GM18868 (cell line): Measurements from ENCODE around the gene COBL.

Experiments
- ATAC-seq: cut with Tn5 transposase; IDR thresholded peaks from one replicate; pipeline ENCODE4 v1.9.1; 2021; ENCODE audit warnings: mild to moderate bottlenecking, moderate library complexity; ENCODE audit not compliant: unreplicated experiment

The COBL gene

DNA sequence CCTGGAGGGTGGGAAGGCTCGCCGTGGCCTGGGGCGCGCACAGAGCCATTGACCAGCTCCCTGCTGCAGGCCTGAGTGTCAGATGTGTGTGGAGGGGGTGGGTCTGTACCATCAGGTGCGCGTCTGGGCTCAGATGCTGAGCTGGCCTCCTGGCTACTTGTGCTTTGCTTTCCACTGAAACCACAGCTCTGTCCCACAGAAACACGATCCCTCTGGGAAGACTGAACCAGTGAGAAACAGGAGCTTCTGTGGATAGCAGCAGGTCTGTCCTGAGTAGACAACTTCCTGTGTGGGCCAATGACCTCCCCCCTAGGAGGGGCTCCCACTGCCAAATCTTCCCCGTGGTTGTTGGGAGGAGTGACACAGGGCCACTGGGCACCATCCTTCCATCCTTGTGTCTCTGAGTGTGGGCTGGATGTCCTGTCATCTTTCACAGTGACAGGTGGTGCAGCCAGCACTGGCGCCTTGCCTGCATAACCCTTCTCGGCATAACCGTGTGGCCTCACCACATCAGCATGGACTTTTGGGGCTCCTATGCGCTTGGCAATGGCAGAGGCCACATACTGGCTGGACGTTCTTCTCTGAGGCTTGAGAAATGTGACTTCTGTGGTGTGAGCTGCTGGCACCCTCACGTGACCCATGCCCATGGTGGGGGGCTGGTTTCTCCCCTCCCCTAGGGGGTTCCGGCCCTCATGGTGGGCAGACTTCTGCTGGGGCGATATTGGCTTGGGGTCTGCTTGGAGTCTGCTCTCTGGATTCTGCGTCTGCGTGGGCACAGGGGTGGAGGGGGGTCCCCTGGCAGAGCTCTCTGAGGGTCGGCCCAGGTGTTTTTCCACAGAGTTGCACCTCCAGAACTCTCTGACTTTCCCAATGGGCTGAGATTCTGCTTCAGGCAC lies 288.4 kb downstream of the COBL start:
- no peak for ATAC-seq

DNA sequence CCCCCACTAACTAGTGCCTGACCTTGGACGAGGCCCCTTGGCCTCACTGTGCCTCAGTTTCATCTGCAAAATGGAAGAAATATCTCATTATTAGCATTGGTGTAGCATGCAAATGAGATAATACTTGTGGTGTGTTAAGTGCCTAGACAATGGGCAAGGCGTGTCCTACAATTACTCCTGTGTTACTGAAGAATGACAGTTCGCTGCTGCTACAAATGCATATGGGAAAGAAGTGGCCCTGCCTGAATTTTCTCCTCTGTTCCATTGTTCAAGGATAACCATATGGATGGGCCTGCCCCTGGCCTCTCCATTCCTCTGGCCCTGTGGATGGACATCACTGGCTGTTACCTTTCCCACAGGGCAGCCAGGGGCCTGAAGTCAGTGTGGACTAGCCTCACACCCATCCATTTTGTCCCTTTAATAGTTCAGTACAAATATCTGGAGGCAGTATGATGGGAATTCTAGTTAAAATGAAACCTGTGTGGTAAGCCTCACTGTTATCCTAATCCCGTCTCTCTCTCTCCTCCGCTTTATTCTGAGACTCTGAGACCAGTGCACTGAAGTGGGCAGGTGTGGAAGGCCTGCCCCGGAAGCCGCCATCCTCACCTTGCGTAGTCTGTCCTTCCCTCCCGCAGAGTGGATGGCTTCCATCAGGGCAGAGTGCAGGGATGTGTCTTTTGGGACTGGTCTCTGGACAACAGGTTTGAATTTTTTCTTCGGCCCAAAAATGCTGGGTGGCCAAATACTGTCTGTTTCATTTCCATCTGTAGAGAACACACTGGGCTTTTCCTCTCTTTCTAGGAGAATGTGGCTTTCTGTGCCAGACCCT lies 289.3 kb downstream of the COBL start:
- ATAC-seq, result no peak

DNA sequence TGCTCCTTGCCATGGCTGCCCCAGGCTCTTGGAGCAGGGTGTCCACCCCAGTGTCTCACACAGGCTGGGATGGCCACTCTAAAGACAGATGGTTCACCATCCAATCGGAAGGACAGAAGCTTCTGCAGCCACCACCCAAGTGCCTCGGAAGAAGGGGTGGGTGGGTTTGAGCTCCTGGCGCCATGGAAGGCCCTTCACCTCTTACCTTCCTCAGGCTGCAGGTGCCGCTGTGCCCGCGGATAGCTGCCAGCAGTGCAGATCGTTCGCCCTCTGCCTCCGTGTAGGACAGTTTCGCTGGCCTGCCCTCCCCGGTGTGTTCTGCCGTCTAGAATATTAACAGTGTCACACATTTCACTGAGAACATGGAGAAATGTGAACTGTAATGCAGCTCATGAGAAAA lies 290.3 kb downstream of the COBL start:
- ATAC-seq, result no peak

DNA sequence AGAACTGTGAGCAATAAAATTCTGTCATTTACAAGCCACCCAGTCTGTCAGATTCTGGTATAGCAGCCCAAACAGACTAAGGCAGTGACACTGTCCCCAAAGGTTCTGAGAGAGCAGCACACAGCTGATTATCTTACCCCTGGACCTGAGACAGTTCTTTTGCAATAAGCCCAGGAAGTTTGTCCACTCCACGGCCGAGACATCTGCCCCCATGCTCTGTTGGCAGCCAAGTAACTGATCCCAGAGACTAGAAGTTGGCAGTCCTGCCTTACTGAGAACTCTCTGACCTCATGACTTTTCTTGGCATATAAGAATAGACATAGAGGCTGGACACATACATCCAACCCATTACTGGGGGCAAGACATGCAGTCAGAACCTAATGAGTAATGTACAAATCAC lies 290.9 kb downstream of the COBL start:
- ATAC-seq, result no peak

DNA sequence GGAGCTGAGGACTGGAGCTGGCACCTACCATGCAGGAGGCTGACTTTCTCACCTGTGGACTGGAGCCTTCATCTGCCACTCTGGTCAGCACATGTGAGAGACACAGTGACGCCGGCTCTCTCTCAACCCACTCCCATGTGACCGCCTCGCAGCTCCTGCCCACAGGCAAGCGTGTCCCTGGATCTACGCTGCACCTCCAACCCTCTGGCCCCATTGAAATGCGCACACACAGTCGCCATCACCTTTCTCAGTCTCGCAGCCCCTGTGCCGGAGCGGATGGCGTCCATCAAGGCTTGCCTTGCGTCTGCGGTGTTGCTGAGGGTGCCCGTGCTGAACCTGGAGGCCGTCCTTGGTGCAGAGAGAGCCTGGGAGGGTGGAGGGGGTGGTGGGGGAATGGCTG lies 291.7 kb downstream of the COBL start:
- no peak for ATAC-seq

DNA sequence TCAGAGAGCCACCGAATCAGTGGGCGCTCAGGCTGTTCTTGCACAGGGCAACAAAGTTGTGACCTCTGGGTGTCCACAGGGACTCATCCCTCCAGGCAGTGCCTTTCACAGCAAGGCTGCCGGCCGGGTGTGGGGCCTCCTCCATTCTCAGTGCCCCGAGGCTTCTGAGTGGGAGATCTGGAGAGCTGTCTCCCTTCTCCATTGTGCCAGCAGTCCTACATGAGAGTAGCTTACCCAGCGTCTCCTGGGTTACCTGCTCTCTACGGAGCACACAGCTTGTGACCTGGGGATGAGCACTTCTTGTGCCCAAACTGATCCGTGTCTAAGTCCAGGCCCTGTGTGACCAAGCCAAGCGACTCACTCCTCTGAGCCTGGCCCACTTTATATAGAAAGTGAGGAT lies 293.1 kb downstream of the COBL start:
- ATAC-seq, result no peak

DNA sequence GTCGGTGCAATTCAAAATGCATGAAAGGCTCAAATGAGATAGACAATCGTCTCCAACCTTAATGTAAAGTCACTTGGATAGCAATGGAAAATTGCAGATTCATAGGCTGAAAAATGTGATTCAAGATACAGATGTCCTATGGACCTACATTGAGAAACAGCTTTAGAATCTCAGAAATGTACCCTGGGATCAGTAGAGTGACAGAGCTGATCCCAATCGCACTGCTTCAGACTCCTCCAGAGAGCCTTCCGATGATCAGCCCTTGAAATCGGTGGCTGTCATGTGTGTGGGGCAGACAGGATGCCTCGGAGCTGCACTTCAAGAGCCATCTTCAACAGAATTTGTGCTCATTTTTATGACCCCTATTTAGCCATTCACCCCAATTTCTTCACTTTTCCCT lies 293.8 kb downstream of the COBL start:
- no peak for ATAC-seq

DNA sequence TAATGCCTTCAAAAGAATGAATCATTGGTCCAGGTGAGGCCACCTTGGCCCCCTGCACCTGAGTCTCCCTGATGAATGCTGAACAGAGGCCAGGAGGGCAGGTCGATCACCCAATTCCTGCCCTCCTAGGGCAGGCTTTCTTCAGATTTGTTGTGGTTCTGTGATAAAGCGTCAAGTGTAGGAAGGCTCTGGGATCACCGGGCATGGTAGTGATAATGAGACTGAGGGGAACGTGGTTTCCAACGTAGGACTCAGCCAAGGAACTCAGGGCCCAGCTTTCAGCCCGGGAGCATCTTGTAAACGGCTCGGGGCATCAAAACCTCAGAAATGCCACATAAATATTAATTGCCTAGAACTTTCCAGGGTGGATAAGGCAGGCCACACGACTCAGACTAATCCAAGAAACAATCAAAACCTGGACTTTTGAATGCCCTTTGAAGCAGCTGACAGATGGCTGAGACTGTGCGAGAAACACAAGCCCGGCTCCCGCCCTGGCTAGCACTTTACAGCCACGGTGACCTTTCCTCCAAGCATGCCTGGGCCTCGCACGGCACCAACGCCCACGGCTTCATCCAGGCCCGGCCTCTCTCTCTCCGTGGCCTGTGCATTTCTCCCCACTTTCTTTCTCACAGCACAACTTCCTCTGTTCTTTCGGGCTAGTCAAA lies 294.6 kb downstream of the COBL start:
- ATAC-seq, result no peak

DNA sequence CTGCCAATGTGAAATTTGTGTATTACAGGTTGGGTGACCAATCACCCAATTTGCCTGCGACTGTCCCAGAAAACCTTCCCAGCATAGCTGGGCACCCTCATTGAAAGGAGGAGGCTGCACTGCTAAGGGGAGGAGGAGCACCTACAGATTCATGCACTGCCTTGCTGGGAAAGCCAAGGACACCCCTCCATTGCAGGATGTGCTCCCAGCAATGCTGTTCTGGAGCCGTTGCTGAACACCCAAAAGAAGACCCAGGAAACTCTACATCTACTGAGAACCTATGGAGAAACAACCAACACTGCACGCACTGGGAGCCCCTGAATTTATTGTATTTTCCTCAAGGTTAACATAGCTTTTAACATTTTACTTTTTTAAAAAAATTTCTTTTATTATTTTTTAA lies 295.7 kb downstream of the COBL start:
- ATAC-seq, result no peak

DNA sequence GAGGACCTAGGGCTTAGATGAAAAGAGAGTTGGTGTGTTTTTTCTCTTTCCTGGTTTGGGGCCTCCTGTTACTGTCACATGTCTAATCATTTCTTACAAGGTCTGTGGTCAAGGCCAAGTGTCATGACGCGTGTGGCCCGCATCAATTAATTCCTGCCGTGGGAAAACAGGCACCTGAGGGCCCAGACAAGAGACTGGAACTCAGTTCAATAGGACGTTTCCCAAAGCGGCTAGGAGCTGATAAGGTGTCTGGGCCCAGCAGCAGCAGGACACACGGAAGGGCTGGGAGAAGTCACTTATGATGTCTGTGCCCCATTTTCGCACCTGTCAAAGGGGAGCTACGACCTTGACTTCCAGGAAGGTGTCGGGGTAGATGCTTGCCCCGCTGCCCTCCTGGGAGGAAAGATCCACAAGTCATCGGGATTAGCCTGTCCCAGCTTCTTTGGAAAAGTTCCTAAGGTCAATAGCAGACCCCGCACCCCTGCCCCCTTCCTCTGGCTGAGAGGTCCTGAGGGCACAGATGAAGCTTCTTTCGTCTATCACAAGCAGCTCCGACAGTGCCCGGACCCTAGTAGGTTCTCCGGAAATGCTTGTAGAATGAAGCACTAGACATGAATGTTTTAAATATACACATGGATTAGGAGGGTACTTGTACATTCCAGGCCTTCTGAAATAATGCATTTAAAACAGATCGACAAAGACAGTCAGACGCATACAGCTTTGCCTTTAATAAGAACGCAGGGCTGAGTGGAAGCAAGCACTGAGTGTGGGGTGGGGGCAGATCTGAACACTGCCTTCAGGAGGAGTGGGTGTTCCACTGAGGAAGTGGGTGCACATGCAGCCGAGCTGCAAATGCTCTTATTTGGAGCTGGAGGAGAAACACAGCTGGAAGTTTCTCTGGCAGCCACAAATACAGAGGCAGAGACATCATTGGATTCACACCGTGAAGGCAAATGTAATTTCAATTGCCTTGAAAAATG lies 296.4 kb downstream of the COBL start:
- no peak for ATAC-seq

DNA sequence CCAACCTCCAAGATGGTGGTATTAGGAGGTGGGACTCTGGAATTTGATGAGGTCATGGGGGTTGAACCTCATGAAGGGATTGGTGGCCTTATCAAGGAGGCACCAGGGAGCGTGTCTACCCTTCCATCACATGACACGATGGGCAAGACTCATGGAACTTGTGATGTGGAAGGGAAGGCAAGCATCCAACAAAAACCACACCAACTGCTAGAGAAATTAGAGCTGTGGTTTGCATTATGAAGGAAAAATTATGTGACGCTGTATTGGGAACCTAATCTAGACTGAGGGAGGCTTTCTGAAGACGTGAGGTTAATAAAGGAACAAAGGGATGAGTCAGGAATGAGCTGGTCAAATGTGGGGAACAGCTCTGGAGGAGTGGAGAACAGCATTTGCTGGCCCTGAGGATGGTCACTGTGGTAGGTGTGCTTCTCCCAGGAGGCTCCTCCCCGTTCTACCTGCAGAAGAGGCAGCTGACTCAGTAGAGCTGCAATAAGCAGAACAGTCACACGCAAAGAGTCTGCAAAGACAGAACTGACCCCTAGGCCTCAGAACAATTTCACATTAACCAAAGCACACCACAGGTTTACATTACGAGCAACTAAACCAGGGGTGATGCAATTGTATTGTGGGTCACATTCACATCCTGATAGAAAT lies 297.3 kb downstream of the COBL start:
- ATAC-seq, result no peak

DNA sequence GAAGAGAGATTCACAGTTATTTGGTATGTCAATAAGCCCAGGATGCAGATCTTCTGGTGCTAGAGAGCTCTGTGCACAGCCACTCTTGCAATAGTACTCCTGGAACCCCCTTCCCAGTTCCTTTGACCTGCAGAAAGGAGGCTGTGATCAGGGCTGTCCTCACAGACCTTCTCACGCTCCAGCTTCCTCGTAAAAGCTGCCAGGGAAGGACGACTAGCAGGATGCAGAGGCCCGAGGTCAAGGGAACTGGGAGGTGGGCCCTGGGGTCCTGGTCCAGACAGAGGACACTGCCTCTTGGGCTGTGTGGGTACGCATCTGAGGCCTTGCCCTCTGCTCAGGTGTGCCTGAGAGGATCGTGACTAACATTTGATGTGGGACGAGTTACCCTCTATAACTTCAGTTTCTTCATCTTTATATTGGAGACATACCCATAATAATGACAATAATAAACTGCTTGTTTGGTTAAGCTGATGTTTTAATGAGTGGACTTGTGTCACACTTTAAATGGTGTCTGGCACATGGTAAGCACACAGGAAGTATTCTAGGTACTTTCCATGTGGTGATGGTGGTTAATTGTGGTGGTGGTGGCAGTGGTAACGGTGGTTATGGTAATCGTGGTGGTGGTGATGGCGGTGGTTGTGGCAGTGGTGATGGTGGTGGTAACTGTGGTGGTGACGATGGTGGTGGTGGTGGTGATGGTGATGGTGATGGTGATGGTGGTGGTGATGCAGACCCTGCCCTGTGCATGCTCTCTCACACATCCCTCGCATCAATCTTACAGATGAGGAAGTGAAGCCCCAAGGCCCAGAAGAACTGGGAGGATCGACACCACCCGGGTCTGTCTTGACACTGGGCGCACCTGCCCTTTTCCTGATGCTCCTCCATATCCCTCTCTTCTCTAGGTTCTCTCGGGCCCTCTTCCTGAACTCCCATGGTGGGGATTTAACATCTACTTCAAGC lies 298.8 kb downstream of the COBL start:
- no peak for ATAC-seq

DNA sequence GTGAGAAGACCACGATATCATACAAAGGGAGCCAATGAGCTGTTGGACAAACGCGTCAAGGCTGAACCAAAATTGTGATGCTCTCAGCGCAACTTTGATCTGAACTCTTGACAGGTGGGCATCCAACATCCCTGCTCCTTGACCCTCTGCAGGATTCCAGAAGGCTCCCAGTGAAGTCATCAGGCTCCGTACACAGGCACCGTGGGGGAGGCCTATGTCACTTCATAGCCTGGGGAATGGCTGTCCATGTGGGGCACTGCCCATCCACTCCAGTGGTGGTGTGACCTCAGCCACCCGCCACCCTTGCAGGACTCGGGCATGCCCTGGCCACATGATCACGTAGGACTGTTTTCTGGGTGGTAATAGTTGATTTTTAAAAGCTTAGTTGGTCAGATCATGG lies 300.1 kb downstream of the COBL start:
- ATAC-seq, result no peak

DNA sequence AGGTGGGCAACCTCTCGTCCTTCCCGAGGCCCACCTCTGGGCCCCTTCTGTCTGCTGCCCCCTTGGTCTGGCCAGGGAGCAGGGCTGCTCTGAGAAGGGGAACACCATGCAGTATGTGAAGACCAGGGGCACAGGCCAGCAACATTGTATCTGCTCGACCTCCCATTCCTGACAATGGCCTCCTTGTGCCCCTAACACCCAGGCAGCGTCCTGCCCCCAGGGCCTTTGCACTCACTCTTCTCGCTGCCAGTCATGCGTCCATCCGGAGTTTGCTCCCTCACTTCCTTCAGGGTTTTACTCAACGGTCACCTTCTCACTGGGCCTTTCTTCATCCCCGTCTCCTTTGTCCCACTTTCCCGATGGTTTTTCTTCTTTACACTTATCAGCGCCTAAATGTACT lies 301.0 kb downstream of the COBL start:
- no peak for ATAC-seq

DNA sequence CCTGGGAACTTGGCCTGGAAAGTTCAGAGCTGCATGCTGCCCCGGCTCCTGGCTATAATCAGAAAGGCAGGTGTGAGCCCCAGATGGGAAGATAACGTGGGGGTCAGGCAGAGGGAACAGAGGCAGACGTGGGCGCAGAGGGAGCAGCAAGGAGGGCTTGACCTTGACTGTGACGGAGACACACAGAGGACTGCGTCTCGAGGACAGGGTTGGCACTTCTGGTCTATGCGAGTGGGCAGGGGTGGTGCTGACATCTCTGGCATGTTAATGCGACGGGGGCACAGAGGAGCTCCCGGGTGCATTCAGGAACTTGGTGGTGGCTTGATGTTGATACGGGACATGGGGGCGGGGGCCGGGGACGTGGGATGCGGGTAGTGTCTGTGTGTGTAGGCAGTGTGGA lies 301.8 kb downstream of the COBL start:
- ATAC-seq, result no peak

DNA sequence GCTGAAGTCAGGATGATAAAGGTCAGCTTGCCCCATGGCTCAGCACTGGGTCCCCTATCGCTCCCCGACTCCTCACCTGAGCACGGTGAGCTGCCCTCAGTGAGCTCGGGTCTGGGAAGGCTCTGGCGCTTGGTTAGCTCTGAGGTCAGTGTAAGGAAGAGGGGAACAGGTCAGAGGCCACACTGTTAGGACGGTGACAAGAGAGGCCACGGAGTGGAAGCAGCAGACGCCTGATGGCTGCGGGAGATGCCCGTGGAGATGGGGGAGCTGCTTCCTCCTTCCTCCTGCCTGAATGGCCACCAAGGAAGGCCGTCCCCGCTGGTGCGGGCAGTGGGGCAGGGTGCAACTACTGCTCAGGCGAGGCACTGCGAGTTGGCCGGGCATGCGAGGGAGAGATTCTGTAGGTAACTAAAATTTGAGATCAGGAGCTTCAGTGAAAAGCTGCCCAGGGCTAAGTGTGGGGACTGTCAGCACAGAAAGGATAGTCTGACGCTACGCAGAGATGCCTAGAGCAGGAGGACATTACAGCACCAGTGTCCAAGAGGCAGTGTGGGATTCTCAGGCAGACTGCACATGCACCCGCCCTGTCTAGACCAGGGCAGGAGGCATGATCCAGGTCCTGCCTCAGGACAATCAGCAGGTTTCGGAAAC lies 302.6 kb downstream of the COBL start:
- ATAC-seq, result no peak

DNA sequence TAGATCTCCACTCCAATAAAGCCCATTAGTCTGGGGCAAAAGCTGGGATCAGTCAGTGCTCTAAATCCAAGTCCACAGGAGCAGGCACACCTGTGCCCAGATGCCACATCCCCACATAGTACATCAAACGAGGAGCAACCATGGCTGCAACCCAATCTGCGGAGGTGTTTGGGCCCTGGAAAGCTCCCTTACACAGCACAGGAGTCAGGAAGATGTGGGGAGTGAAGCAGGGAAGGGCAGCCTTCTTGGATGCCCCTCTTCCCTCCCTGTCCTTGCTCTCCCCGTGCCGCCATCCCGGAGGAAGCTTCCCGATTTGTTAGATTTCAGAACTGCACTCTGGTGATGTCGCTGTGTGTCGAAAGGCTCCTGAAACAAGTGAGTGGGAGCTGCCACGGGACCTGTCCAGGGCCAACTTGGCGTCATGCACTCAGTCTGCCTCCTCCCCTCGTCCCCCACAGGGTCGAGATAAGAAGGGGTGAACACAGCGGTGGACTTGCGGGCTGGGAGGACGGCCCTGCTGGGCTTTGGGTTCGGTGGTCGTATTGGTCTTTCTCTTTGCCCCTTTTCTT lies 303.3 kb downstream of the COBL start:
- ATAC-seq, result no peak
